Central memory CD8-positive, alpha-beta T cell (primary cell): ENCODE data around the gene CTIF.

Source experiments
- ATAC-seq: fragments of 150-1000 bp; cut with Tn5 transposase; replicated peaks from 2 replicates; pipeline ENCODE4 v1.10.0; 2022; ENCODE audit warnings: mild to moderate bottlenecking, moderate FRiP score, moderate number of reproducible peaks; ENCODE audit not compliant: poor library complexity, severe bottlenecking; ENCODE audit errors: extremely low read depth
- DNase-seq, 2 donors: peaks; one replicate each; pipeline ENCODE4 v3.0.0; 2021; ENCODE audit warnings: low spot score in 2 of 2
- H3K27ac Mint-ChIP-seq: one replicate; pipeline ENCODE4 v1.8.0; 2022; ENCODE audit warnings: low read depth, mild to moderate bottlenecking, moderate library complexity, mixed read lengths
- H3K27me3 Mint-ChIP-seq: one replicate; pipeline ENCODE4 v1.8.0; 2022; ENCODE audit warnings: mixed read lengths
- H3K36me3 Mint-ChIP-seq: one replicate; pipeline ENCODE4 v1.8.0; 2022; ENCODE audit warnings: mild to moderate bottlenecking, moderate library complexity, mixed read lengths; ENCODE audit not compliant: insufficient read depth
- H3K4me1 Mint-ChIP-seq: one replicate; pipeline ENCODE4 v1.8.0; 2022; ENCODE audit warnings: mixed read lengths
- H3K4me3 Mint-ChIP-seq: one replicate; pipeline ENCODE4 v1.8.0; 2022; ENCODE audit warnings: mild to moderate bottlenecking, moderate library complexity, mixed read lengths
- H3K9me3 Mint-ChIP-seq: one replicate; pipeline ENCODE4 v1.8.0; 2022; ENCODE audit warnings: mixed read lengths

Gene CTIF

GRCh38 chr18:48871391-48872166 is 332.7 kb downstream of the CTIF start:
- ATAC-seq (no peak), DNase-seq (no peak)
- Mint-ChIP-seq H3K4me3 (no peak overlapping the region), H3K4me1 (peaks cover 50% of the 10 kb centered on the region), H3K9me3 (no peaks in the 10 kb centered on the region), H3K27me3 (no peaks in the 10 kb centered on the region), H3K36me3 (peaks cover 10% of the 10 kb centered on the region), H3K27ac (peak overlapping the region; percentile 84)

- DNase-seq (no peak), ATAC-seq (no peak)
- Mint-ChIP-seq H3K27ac (peak overlapping the region; percentile 47), H3K27me3 (no peaks in the 10 kb centered on the region), H3K9me3 (no peaks in the 10 kb centered on the region), H3K4me1 (peaks cover 51% of the 10 kb centered on the region), H3K4me3 (no peak overlapping the region), H3K36me3 (peaks cover 10% of the 10 kb centered on the region)
Measured at GRCh38 chr18:48872234-48873145, 333.7 kb downstream of the CTIF start.

- H3K4me1 Mint-ChIP-seq: peaks cover 43% of the 10 kb centered on the region
- peaks cover 7% of the 10 kb centered on the region for H3K36me3 Mint-ChIP-seq
- no peak overlapping the region for H3K4me3 Mint-ChIP-seq
- no peaks in the 10 kb centered on the region for H3K27me3 Mint-ChIP-seq
- no peaks in the 10 kb centered on the region for H3K9me3 Mint-ChIP-seq
- ATAC-seq (no peak), DNase-seq (no peak)
- no peak overlapping the region for H3K27ac Mint-ChIP-seq
Measured at GRCh38 chr18:48874233-48874632, 335.4 kb downstream of the CTIF start.

- Mint-ChIP-seq H3K4me1 (peaks cover 38% of the 10 kb centered on the region), H3K36me3 (peaks cover 5% of the 10 kb centered on the region), H3K27ac (no peak overlapping the region), H3K9me3 (no peaks in the 10 kb centered on the region), H3K4me3 (no peak overlapping the region), H3K27me3 (no peaks in the 10 kb centered on the region)
- no peak for ATAC-seq
- no peak for DNase-seq
Measured at GRCh38 chr18:48874701-48875162, 335.9 kb downstream of the CTIF start.

GRCh38 chr18:48875314-48875941 is 336.6 kb downstream of the CTIF start:
- Mint-ChIP-seq H3K27me3 (no peaks in the 10 kb centered on the region), H3K9me3 (no peaks in the 10 kb centered on the region), H3K27ac (no peak overlapping the region), H3K4me1 (peaks cover 37% of the 10 kb centered on the region), H3K4me3 (no peak overlapping the region), H3K36me3 (no peaks in the 10 kb centered on the region)
- DNase-seq (no peak), ATAC-seq (no peak)

GRCh38 chr18:48875942-48876511 is 337.2 kb downstream of the CTIF start:
- no peak for DNase-seq
- ATAC-seq: no peak
- H3K27ac Mint-ChIP-seq: no peak overlapping the region
- H3K9me3 Mint-ChIP-seq: no peaks in the 10 kb centered on the region
- no peaks in the 10 kb centered on the region for H3K36me3 Mint-ChIP-seq
- no peak overlapping the region for H3K4me3 Mint-ChIP-seq
- no peaks in the 10 kb centered on the region for H3K27me3 Mint-ChIP-seq
- peaks cover 41% of the 10 kb centered on the region for H3K4me1 Mint-ChIP-seq

GRCh38 chr18:48876590-48876989 is 337.8 kb downstream of the CTIF start:
- ATAC-seq: no peak
- Mint-ChIP-seq H3K4me3 (no peak overlapping the region), H3K27me3 (no peaks in the 10 kb centered on the region), H3K9me3 (no peaks in the 10 kb centered on the region), H3K36me3 (no peaks in the 10 kb centered on the region), H3K27ac (no peak overlapping the region), H3K4me1 (peaks cover 35% of the 10 kb centered on the region)
- DNase-seq: no peak

- Mint-ChIP-seq H3K9me3 (no peaks in the 10 kb centered on the region), H3K4me1 (peaks cover 27% of the 10 kb centered on the region), H3K27me3 (no peaks in the 10 kb centered on the region), H3K4me3 (no peak overlapping the region), H3K36me3 (no peaks in the 10 kb centered on the region), H3K27ac (no peak overlapping the region)
- ATAC-seq (no peak), DNase-seq (no peak)
Measured at GRCh38 chr18:48877941-48878340, 339.1 kb downstream of the CTIF start.

GRCh38 chr18:48878471-48878870 is 339.6 kb downstream of the CTIF start:
- H3K36me3 Mint-ChIP-seq: no peaks in the 10 kb centered on the region
- no peak overlapping the region for H3K4me3 Mint-ChIP-seq
- no peak overlapping the region for H3K27ac Mint-ChIP-seq
- peaks cover 26% of the 10 kb centered on the region for H3K4me1 Mint-ChIP-seq
- H3K27me3 Mint-ChIP-seq: no peaks in the 10 kb centered on the region
- no peak for DNase-seq
- ATAC-seq: no peak
- H3K9me3 Mint-ChIP-seq: no peaks in the 10 kb centered on the region

GRCh38 chr18:48879008-48879431 is 340.2 kb downstream of the CTIF start:
- H3K27ac Mint-ChIP-seq: no peak overlapping the region
- ATAC-seq: no peak
- DNase-seq: no peak
- no peaks in the 10 kb centered on the region for H3K27me3 Mint-ChIP-seq
- H3K4me1 Mint-ChIP-seq: peaks cover 26% of the 10 kb centered on the region
- no peaks in the 10 kb centered on the region for H3K36me3 Mint-ChIP-seq
- H3K4me3 Mint-ChIP-seq: no peak overlapping the region
- H3K9me3 Mint-ChIP-seq: no peaks in the 10 kb centered on the region

GRCh38 chr18:48880931-48881330 is 342.1 kb downstream of the CTIF start:
- Mint-ChIP-seq H3K27me3 (no peaks in the 10 kb centered on the region), H3K36me3 (peaks cover 2% of the 10 kb centered on the region), H3K27ac (peak overlapping the region; percentile 32), H3K4me3 (no peak overlapping the region), H3K9me3 (no peaks in the 10 kb centered on the region), H3K4me1 (peaks cover 36% of the 10 kb centered on the region)
- no peak for DNase-seq
- no peak for ATAC-seq

GRCh38 chr18:48882379-48882778 is 343.5 kb downstream of the CTIF start:
- Mint-ChIP-seq H3K27ac (no peak overlapping the region), H3K27me3 (no peaks in the 10 kb centered on the region), H3K4me1 (peaks cover 36% of the 10 kb centered on the region)

More at GRCh38 chr18:48882379-48882778, 343.5 kb downstream of the CTIF start:
- Mint-ChIP-seq H3K4me3 (no peak overlapping the region), H3K9me3 (no peaks in the 10 kb centered on the region), H3K36me3 (peaks cover 2% of the 10 kb centered on the region)
- no peak for DNase-seq
- no peak for ATAC-seq
